ACHN (cell line): ENCODE results near the gene HIPK4.
A peak's percentile ranks its signal among the peaks of the same experiment; 100 is the strongest.
"Not testable (repeated sequence)": the region's sequence is repeated elsewhere in the genome, so short reads cannot be mapped to it uniquely, and the experiment has no call there.

ENCODE experiments used
- DNase-seq: peaks from one replicate; pipeline ENCODE4 v3.0.0-alpha.2; 2015
- in situ Hi-C: cut with HindIII; loops from 2 replicates; pipeline ENCODE4 v1.10.0; 2017; ENCODE audit warnings: low sequenced_read_pairs, low pct_ligation_motif_present, low pct_unique_long_range_greater_than_20kb

The HIPK4 gene

DNA sequence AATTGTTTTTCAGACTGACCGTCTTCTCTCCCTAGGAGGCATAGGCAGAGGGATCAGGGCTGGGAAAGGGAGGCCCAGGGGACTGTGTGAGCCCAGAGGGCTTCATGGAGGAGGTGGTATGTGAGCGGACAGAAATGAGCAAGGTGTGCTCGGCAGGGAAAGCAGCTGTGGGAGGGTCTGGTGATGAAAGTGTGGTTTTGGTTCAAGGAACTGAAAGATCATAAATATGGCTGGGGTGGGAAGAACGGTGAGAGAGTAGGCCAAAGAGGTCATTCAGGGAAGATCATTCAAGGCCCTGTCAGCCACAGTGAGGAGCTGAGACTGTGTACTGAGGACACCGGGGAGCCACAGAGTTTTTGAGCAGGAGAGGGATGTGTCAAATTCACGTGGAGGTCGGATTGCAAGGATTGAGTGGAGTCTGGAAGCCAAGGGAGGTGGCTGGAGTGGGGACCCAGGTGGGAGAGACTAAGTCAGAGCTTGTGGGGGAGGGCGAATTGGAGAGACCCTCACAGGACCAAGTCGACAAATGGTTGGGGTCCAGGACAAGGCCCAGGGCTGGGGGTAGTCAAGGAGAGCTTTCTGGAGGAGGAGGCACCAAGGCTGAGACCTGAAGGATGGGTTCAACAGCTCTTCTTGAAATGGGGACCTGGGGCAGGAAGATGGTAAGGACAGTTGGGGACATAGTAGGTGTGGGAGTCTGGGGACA, 33.9 kb downstream of the HIPK4 start:
- in situ Hi-C loops: no loop called here
- no peak for DNase-seq

DNA sequence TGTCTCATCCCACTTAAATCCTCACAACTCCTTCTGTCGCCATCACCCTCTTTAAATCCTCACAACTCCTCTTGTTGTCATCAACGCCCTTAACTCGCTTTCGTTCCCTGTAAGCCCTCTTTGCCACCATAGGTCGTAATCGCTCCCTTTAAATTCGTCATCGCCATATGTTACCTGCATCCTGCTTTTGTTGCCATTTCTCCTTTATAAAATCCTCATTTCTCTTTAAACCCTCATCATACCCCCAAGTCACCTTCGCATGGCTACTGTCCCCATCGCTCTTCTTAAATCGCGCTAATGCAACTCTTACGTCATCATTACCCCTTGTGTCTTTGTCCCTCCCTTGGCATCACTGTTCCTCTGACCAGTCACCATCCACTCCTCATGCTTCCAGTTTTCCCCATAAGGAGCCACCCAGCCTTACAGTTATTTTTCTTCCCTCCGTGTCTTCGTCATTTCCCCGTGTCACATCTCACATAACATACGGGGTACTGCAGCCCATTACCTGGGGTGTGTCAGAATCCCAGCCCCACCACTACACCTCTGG, 40.9 kb downstream of the HIPK4 start:
- in situ Hi-C loops: no loop called here
- peak; percentile 11 for DNase-seq

DNA sequence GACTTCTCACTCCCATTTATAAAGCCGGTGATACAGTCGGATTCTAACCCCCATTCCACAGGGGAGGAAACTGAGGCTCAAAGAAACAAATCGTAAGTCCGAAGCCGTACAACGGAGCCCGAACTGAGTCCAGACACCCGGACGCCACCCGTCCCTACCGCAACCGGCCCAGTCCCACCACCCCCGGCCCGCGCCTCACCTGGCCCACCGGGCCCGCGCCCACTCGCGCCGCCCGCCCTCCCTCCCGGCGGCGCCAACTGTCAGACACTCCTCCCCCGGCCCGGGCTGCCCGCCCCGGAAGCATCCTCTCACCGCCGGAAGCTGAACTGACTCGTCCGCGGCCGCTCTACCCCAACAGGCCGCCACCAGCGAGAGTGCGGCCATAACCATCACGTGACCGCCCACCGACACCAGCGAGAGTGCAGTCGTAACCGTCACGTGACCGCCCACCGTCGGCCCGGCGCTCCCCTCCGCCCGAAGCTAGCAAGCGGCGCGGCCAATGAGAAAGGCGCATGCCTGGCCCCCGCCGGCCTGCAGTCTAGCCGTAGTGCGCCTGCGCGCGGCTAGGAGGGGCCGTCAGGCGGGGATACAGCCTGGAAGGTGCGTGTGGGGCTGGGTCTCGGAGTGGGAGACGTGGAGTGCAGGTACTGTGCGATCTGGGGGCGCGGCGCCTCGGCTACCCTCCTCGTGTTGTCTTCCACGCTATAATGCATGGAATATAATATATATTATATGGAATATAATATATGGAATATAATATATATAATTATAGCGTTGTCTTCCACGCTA, 41.7 kb downstream of the HIPK4 start, which contains the start of the genes C19orf47 and PLD3:
C19orf47 (minus strand) TSS at position 273 of the 789 bp plus-strand sequence. CDS start 6,540 bp downstream, outside the sequence.
PLD3 (plus strand) TSS at position 571 of the 789 bp plus-strand sequence. CDS start 17,789 bp downstream, outside the sequence.
- in situ Hi-C loops: no loop called here
- peak; percentile 97 for DNase-seq

DNA sequence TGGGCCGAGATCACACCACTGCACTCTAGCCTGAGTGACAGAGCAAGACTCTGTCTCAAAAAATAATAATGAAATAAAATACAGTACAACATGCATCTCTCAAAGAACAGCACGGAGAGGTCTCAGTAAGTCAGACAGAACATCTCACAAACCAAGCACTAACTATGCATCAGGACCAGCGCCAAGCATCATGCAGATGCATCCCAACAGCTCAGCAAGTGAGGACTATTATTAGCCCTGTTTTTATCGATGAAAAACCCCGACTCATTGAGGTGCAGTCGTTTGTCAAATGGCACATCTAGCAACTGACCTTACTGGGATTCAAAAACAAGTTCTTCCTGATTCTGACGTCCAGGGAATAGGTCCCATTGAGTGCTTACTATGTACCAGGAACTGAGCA, 45.6 kb downstream of the HIPK4 start:
- in situ Hi-C loops: no loop called here
- no peak for DNase-seq

DNA sequence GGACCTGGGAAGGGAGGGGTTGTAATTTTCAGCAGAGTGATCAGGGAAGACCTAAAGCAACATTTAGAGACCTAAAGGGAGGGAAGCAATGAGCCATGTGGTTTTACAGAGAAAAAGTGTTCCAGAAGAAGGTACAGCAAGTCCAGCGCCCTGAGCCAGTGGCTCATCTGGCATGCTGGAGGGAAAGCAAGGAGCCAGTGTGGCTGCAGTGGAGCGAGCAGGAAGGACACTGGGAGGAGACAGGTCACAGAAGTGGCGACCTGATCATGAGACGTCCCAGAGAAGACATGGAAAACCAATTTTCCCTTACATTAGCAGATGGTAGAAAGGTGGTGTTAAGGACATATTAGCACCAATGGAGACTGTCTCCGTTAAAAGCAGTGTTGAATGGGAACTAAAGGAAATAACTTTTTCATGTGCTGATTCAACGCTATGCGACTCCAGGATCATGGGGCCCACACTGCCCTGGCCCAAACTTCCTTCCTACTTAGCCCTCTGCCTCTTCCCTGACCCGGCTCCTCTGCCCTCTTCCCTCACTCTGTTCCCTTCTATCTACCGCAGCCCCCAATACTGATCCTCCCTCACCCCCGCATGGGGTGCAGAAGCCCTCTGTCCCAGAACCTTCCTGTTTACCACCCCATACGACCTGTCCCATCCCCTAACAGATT, 47.2 kb downstream of the HIPK4 start:
- DNase-seq: no peak
- in situ Hi-C loops: no loop called here

DNA sequence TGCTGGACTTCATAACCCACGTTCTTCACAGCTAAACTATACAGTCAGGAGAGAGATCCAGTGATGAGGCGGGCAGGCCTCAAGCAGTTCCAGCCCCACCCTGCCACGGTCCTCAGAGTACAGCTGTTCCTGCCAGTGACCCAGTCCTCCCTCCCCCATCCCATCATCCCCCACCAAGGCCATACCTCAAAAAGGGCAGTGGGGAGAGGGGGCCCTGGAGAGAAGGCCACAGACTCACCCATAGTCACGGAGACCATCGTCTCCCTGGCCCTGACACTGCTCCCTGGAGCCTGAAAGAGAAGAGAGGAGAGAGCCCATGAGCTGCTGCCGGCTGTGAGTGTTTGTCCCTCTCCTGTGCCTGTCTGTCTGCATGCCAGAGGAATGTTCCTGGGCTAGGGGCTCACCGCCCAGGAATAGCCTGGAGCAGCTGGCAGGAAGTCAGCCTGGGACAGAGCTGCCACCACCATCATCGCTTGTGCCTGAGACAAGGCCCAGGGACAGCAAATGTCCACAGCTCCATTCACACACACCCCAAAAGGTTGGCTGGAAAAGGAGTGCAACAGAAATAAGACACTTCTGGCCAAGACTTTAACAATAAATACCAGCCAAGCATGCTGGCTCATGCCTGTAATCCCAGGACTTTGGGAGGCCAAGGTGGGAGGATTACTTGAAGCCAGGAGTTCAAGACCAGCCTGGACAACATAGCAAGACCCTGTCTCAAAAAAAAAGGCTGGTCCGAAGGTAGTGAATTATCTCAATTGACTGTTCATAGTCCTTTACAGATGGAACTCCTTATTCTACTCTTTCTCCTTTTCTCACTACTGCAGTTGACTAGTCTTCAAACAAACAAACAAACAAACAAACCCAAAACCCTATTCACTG, 48.1 kb downstream of the HIPK4 start:
- DNase-seq: no peak
- in situ Hi-C loops: no loop called here

DNA sequence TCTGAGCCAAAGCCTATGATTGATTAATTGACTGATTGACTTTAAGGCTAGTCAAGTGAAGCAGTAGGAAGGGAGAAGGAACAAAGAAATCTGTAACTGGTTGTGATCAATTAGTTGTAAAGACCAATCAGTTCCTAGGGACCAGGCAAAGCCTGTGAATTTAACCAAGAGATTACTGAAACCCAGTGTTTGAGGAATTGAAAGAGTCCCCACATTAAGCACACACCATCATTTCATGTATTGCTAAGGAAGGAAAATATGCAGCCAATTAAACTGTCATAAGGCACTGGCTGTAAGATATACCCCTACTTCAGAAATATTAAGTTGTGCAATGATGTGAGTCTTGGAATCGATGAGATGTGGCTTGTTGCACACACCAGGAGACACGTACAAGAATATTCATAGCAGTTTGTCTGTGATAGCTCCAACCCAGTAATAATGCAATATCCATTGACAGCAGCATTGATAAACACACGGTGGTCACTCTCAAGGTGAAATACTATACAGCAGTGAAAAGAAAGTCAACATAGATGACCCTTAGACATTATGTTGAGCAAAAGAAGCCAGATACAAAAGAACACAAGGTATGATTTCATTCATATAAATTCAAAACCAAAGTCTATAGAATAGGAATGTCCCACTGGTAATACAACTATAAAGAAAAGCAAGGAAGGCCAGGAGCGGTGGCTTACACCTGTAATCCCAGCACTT, 50.8 kb downstream of the HIPK4 start:
- DNase-seq: no peak
- in situ Hi-C loops: no loop called here

DNA sequence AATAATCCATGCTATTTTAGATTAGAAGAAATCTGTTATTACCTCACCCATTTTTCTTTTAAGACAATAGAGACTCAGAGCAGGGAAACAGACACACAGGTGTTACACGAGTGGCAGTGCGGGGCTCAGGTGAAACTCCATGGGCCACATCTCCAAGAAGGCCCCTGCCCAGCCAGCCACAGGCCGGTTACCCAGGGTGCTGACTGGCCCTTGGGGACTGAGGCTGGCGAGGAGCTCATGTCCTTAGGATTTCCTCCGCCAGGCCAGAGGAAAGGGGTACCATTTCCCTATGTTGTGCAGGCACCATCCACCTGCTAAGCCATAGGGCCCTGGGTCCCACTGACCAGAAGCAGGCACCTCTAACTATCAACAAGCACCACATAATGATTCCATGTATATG, 52.4 kb downstream of the HIPK4 start:
- in situ Hi-C loops: no loop called here
- no peak for DNase-seq

DNA sequence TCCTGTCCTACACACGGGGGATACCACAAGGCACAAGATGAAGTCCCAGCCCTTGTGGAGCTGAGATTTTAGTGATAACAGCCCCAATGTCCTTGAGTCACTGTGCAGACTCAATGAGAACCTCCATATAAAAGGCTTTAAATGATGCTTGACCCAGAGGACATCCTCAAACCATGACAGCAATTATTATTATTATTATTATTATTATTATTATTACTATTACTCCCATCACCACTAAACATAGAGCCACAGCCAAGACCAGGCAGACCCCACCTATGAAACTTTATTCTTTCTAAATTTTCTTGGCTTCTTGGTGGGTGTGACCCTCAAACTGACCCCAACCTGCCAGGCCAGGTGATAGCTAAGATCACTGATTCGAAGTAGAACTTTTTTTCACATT, 52.9 kb downstream of the HIPK4 start:
- in situ Hi-C loops: no loop called here
- DNase-seq: no peak

DNA sequence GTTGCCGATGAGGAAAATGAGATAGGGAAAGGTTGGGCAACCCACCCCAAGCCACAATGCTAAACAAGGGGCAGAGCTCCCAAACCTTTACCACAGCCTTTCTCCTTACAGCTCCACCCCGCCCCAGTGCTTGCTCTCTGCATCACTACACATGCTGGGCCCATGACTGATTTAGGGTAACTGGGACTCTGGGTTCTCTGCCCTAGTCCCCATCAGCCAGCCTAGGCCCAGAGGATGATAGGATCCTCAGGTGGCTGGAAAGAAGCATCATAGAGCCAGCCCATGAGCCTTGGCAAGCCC, 53.4 kb downstream of the HIPK4 start:
- in situ Hi-C loops: no loop called here
- no peak for DNase-seq

DNA sequence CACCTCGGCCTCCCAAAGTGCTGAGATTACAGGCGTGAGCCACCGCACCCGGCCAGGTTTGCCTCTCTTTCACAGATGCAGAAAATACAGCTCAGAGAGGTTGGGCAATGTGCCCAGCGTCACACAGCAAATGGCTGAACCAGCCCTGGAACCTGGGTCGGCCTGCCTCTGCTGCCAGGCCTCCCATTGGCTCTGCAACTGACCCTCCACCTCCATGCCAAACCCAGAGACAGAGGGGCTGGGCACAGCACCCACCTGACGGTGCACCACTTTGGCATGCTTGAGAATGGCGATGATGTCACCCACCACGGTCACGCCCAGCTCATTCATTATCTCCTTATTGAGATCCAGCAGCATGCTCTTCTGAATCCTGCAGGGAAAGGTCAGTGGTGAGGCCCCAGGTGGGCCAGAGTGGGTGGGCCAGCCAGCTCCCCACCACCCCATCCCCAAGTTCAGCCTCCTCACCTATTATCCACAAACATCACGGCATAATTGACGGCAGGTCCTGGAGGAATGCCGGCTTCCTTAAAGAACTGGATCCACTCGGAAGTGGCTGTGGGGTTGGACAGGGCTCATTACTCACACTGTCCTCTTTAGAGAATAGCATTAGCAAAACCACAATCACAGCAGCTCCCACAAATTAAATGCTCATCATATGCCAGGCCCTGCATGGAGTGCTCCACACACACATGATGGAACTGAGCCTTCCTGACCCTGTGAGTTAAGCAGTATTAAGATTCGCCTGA, 54.0 kb downstream of the HIPK4 start:
- DNase-seq: no peak
- in situ Hi-C loops: no loop called here

DNA sequence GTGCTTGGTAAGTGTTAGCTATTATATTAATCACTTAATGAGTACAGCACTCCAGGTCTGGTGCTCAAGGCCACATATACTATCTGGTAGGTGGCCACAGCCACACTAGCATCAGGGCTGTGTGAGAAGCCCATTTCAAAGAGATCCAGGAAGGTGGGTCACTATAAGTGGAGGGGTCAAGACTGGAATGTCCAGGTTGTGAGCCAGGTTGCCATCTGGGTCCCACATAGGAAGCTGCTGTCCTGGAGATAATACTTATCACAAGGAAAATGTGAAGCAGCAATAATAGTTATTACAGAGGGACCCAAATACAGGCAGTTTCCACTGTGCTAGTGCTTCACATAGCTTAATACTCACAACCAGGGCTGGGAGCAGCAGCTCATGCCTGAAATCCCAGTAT, 54.9 kb downstream of the HIPK4 start:
- DNase-seq: no peak
- in situ Hi-C loops: no loop called here

DNA sequence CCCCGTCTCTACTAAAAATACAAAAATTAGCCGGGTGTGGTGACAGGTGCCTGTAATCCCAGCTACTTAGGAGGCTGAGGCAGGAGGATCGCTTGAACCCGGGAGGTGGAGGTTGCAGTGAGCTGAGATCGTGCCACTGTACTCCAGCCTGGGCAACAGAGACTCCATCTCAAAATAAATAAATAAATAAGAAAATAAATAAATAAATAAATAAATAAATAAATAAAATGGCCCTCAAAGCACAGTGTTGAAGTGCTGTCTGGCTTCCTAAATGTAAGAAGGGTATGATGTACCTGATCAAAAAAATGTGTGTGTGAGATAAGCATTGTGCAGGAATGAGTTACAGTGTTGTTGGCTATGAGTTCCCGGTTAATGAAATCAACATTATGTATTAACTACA, 56.9 kb downstream of the HIPK4 start:
- DNase-seq, in situ Hi-C loops: not testable (repeated sequence)

DNA sequence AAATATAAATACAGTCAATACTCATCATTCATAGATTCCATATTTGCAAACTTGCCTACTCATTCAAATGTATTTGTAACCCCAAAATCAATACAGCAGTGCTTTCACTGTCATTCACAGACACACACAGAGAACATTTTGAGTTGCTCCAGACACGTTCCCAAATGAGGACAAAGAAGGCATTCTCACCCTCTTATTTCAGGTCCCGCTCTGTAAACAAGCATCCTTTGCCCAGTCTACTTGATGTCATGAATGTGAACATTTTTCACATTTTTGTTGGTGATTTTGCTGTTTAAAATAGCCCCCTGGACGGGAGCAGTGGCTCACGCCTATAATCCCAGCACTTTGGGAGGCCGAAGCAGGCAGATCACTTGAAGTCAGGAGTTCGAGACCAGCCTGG, 57.3 kb downstream of the HIPK4 start:
- in situ Hi-C loops: no loop called here
- DNase-seq: no peak

DNA sequence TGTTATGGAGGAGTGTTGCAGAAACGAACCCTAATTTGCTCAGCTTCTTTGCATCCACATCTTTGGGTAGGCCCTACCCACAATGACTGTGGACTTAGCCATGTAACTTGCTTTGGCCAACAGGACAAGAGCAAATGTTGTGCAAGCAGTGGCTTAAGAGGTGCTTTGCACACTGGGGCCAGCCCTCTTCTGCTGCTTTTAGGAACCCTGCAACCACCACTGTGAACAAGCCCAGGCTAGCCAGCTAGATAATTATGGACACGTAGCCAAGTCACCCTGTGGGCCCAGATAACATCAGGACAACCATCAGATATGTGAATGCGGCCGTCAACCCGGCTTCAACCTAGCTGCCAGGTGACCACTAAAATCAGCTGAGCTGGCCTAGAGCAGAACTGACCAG, 58.9 kb downstream of the HIPK4 start:
- in situ Hi-C loops: no loop called here

More for the DNA sequence above, 58.9 kb downstream of the HIPK4 start:
- no peak for DNase-seq
